ENCODE results near the gene NRTN. TPM values are rescaled to one million over a fixed set of nuclear protein-coding genes. Genes with fewer than 3 reads are reported as not detected.

NRTN gene
- total and polyA plus RNA-seq, 4 donors, result 0.23 to 3.3 (median 1.4) TPM

DNA sequence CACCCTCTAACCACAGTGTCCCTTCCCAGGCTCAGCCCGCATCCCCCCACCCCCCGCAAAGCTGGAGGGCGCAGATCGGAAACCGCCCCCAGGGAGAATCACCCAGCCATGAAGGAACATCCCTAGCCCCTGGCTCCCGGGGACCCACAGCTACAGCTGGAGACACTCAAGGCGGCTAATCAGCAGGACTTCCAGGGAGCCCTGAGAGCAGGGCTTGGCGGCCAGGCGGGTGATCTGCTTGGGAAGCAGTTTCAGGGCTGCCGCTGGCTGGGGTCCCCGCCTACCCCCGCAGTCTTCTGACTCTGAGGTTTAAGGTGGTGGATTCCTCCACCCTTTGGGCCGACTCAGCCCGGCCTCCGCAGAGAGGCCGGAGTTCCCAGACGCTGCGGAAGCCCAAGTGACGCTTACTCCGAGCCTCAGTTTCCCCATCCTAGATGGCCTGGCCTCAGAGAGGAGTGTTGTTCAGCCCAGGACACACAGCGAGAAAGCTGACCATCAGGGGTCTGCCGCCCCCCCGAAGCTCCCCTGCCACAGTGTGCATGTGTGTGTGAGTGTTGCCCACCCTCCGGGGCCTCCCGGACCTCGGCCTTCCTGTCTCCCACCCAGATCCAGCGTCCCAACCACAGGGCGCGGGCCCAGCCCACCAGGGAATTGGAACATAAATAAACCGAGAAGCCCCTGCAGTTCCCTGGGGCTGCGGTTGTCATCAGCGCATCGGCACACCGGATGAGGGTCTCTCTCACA lies 24.9 kb downstream of the NRTN start:
- TF ChIP-seq, protein P1, sequence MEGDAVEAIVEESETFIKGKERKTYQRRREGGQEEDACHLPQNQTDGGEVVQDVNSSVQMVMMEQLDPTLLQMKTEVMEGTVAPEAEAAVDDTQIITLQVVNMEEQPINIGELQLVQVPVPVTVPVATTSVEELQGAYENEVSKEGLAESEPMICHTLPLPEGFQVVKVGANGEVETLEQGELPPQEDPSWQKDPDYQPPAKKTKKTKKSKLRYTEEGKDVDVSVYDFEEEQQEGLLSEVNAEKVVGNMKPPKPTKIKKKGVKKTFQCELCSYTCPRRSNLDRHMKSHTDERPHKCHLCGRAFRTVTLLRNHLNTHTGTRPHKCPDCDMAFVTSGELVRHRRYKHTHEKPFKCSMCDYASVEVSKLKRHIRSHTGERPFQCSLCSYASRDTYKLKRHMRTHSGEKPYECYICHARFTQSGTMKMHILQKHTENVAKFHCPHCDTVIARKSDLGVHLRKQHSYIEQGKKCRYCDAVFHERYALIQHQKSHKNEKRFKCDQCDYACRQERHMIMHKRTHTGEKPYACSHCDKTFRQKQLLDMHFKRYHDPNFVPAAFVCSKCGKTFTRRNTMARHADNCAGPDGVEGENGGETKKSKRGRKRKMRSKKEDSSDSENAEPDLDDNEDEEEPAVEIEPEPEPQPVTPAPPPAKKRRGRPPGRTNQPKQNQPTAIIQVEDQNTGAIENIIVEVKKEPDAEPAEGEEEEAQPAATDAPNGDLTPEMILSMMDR (IDR thresholded peaks at IDR 0.05; ENCODE audit: control extremely low read depth, extremely low read depth), result no peak
- Histone ChIP-seq H3K27me3 (ENCODE audit: control insufficient read depth in 3 of 3, insufficient read depth in 3 of 3, low read length in 2 of 3) (peaks cover 0 to 4% (median 0%) of the 10 kb centered on the region in 3 donors), H3K9me3 (ENCODE audit: control insufficient read depth in 4 of 4, insufficient read depth in 3 of 4, low read length in 3 of 4) (peaks cover 0 to 2% (median 0%) of the 10 kb centered on the region in 4 donors), H3K36me3 (ENCODE audit: control insufficient read depth in 4 of 4, insufficient read depth in 4 of 4, low read length in 4 of 4) (no peaks in the 10 kb centered on the region), H3K27ac (ENCODE audit: low read depth in 1 of 2, low read length in 1 of 2) (no peak overlapping the region), H3K4me3 (no peak overlapping the region), H3K9ac (ENCODE audit: insufficient read depth in 1 of 2, low read length in 2 of 2) (no peak overlapping the region), H3K4me1 (ENCODE audit: control insufficient read depth in 5 of 5, insufficient read depth in 5 of 5, low read length in 5 of 5) (peaks cover 0 to 16% (median 0%) of the 10 kb centered on the region in 5 donors)
- 66% methylated on average over 34 of the region's 34 CpGs for WGBS, 2 donors
- DNase-seq, result no peak
- no peak for ATAC-seq (ENCODE audit: insufficient read depth, low FRiP score)

DNA sequence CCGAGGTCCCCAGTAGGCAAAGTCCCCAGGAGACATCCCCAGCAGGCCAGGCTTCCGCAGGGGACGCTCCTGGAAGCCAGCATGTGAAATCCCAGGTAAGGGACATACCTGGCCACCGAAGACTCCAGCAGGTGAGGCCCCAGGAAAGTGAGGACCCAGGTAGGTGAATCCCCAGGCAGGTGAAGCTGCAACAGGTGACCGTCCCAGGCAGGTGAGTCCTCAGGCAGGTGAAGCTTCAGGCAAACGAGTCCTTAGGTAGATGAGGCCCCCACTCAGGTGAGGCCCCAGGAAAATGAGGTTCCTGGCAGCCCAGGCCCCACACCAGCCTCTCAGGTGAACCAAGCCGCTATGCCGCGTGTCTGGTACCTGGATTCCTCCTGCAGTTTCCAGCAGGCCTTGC lies 26.3 kb downstream of the NRTN start:
- H3K9me3 ChIP-seq (ENCODE audit: control insufficient read depth in 4 of 4, insufficient read depth in 3 of 4, low read length in 3 of 4), result no peaks in the 10 kb centered on the region
- no peaks in the 10 kb centered on the region for H3K36me3 ChIP-seq (ENCODE audit: control insufficient read depth in 4 of 4, insufficient read depth in 4 of 4, low read length in 4 of 4)
- ATAC-seq (ENCODE audit: insufficient read depth, low FRiP score) (no peak), DNase-seq (no peak)
- no peak overlapping the region for H3K27ac ChIP-seq (ENCODE audit: low read depth in 1 of 2, low read length in 1 of 2)
- 87 to 93% methylated on average over 9 of the region's 9 CpGs for WGBS, 2 donors
- peaks cover 0 to 4% (median 0%) of the 10 kb centered on the region in 3 donors for H3K27me3 ChIP-seq (ENCODE audit: control insufficient read depth in 3 of 3, insufficient read depth in 3 of 3, low read length in 2 of 3)
- H3K4me1 ChIP-seq (ENCODE audit: control insufficient read depth in 5 of 5, insufficient read depth in 5 of 5, low read length in 5 of 5), result peaks cover 0 to 16% (median 0%) of the 10 kb centered on the region in 5 donors
- TF ChIP-seq, protein P1 (IDR thresholded peaks at IDR 0.05; ENCODE audit: control extremely low read depth, extremely low read depth), result no peak
- no peak overlapping the region for H3K9ac ChIP-seq (ENCODE audit: insufficient read depth in 1 of 2, low read length in 2 of 2)
- no peak overlapping the region for H3K4me3 ChIP-seq

DNA sequence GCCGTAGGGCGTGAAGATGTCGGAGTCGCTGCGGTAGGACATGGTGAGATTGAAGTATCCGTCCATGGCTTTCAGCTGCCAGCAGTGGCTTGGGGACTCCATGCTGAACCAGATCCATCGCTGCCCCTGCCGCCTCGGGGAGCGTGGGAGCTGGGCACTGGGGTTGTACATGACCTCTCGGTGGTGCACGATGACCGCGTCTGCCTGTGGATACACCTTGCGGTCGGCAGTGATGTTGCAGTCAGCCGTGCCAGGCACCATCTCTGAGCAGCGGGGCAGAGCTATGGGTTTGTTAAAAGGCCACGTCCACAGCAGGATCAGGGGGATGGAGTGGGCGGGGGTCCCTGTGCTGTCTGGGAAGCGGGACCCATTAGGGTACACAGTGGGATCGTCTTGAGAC lies 27.2 kb downstream of the NRTN start:
- DNase-seq (no peak), ATAC-seq (ENCODE audit: insufficient read depth, low FRiP score) (no peak)
- Histone ChIP-seq H3K27ac (ENCODE audit: low read depth in 1 of 2, low read length in 1 of 2) (no peak overlapping the region), H3K27me3 (ENCODE audit: control insufficient read depth in 3 of 3, insufficient read depth in 3 of 3, low read length in 2 of 3) (peaks cover 0 to 4% (median 0%) of the 10 kb centered on the region in 3 donors), H3K9ac (ENCODE audit: insufficient read depth in 1 of 2, low read length in 2 of 2) (no peak overlapping the region), H3K4me3 (no peak overlapping the region), H3K9me3 (ENCODE audit: control insufficient read depth in 4 of 4, insufficient read depth in 3 of 4, low read length in 3 of 4) (no peaks in the 10 kb centered on the region), H3K4me1 (ENCODE audit: control insufficient read depth in 5 of 5, insufficient read depth in 5 of 5, low read length in 5 of 5) (peaks cover 0 to 16% (median 0%) of the 10 kb centered on the region in 5 donors), H3K36me3 (ENCODE audit: control insufficient read depth in 4 of 4, insufficient read depth in 4 of 4, low read length in 4 of 4) (no peaks in the 10 kb centered on the region)
- WGBS, 2 donors, result 88 to 93% methylated on average over 22 of the region's 22 CpGs
- TF ChIP-seq, protein P1 (IDR thresholded peaks at IDR 0.05; ENCODE audit: control extremely low read depth, extremely low read depth), result no peak
